Activated naive CD4-positive, alpha-beta T cell (primary cell): ENCODE results near the gene VPS13C.

Experiments used
- DNase-seq, 4 experiments: peaks; one replicate each; lab custom pipeline; 2025; lab: John Stamatoyannopoulos, UW

The VPS13C gene

GRCh38 chr15:61938249-61938648, 122.0 kb downstream of the VPS13C start:
- no peak for DNase-seq

- DNase-seq: no peak
Measured at GRCh38 chr15:61936528-61937195, 123.6 kb downstream of the VPS13C start.

GRCh38 chr15:61935493-61935892, 124.8 kb downstream of the VPS13C start:
- DNase-seq: no peak

GRCh38 chr15:61929452-61929851, 130.8 kb downstream of the VPS13C start:
- no peak for DNase-seq

GRCh38 chr15:61923173-61923572, 137.1 kb downstream of the VPS13C start:
- DNase-seq: no peak

- no peak for DNase-seq
Measured at GRCh38 chr15:61921093-61921492, 139.2 kb downstream of the VPS13C start.

GRCh38 chr15:61917457-61917856, 142.8 kb downstream of the VPS13C start:
- no peak for DNase-seq

GRCh38 chr15:61916104-61916503, 144.1 kb downstream of the VPS13C start:
- no peak for DNase-seq

GRCh38 chr15:61915640-61916039, 144.6 kb downstream of the VPS13C start:
- DNase-seq: no peak

- DNase-seq: no peak
Measured at GRCh38 chr15:61910839-61911369, 149.3 kb downstream of the VPS13C start.

GRCh38 chr15:61908241-61908640, 152.0 kb downstream of the VPS13C start:
- no peak for DNase-seq

- no peak for DNase-seq
Measured at GRCh38 chr15:61907753-61908086, 152.5 kb downstream of the VPS13C start.

GRCh38 chr15:61906961-61907752, 153.1 kb downstream of the VPS13C start:
- no peak for DNase-seq

- DNase-seq: no peak
Measured at GRCh38 chr15:61893146-61893545, 167.1 kb downstream of the VPS13C start.

GRCh38 chr15:61892140-61892539, 168.1 kb downstream of the VPS13C start:
- no peak for DNase-seq

- no peak for DNase-seq
Measured at GRCh38 chr15:61890106-61890505, 170.1 kb downstream of the VPS13C start.

- DNase-seq: no peak
Measured at GRCh38 chr15:61889706-61890105, 170.5 kb downstream of the VPS13C start.

GRCh38 chr15:61888074-61888780, 172.0 kb downstream of the VPS13C start:
- DNase-seq: no peak

GRCh38 chr15:61880084-61880483, 180.2 kb downstream of the VPS13C start:
- DNase-seq: no peak

- no peak for DNase-seq
Measured at GRCh38 chr15:61879219-61879618, 181.0 kb downstream of the VPS13C start.

GRCh38 chr15:61871926-61872522, 188.2 kb downstream of the VPS13C start:
- no peak for DNase-seq

GRCh38 chr15:61869656-61870055, 190.6 kb downstream of the VPS13C start:
- DNase-seq: no peak
